GM21717 (cell line): ENCODE measurements around the gene GBX1.

Experiments used
- ATAC-seq: cut with Tn5 transposase; IDR thresholded peaks from one replicate; pipeline ENCODE4 v1.9.1; 2021; ENCODE audit warnings: mild to moderate bottlenecking, moderate library complexity; ENCODE audit not compliant: unreplicated experiment

The GBX1 gene

GRCh38 chr7:151129117-151129959 is 38.2 kb downstream of the GBX1 start:
- ATAC-seq: no peak

- no peak for ATAC-seq
Observed at GRCh38 chr7:151128716-151129115, 38.8 kb downstream of the GBX1 start.

GRCh38 chr7:151128144-151128543 is 39.4 kb downstream of the GBX1 start:
- ATAC-seq: no peak

GRCh38 chr7:151126491-151127137 is 40.9 kb downstream of the GBX1 start:
- ATAC-seq: no peak

- ATAC-seq: no peak
Observed at GRCh38 chr7:151125846-151126481, 41.5 kb downstream of the GBX1 start.

GRCh38 chr7:151125470-151125845 is 42.0 kb downstream of the GBX1 start:
- ATAC-seq: no peak

- ATAC-seq: no peak
Observed at GRCh38 chr7:151124899-151125399, 42.5 kb downstream of the GBX1 start.

- ATAC-seq: no peak
Observed at GRCh38 chr7:151124481-151124880, 43.0 kb downstream of the GBX1 start.

GRCh38 chr7:151123822-151124464 is 43.6 kb downstream of the GBX1 start:
- ATAC-seq: no peak

- ATAC-seq: no peak
Observed at GRCh38 chr7:151123158-151123821, 44.2 kb downstream of the GBX1 start.

GRCh38 chr7:151122796-151123157 is 44.7 kb downstream of the GBX1 start:
- ATAC-seq: no peak

GRCh38 chr7:151122276-151122675 is 45.2 kb downstream of the GBX1 start:
- ATAC-seq: no peak

- ATAC-seq: no peak
Observed at GRCh38 chr7:151121380-151122170, 45.9 kb downstream of the GBX1 start.

GRCh38 chr7:151120896-151121295 is 46.6 kb downstream of the GBX1 start:
- ATAC-seq: no peak

GRCh38 chr7:151119902-151120301 is 47.6 kb downstream of the GBX1 start:
- no peak for ATAC-seq

GRCh38 chr7:151119055-151119415 is 48.5 kb downstream of the GBX1 start:
- no peak for ATAC-seq

- no peak for ATAC-seq
Observed at GRCh38 chr7:151118108-151119054, 49.1 kb downstream of the GBX1 start.

GRCh38 chr7:151117565-151117964 is 49.9 kb downstream of the GBX1 start:
- ATAC-seq: no peak
